OCI-M1 (cell line): ENCODE measurements around the gene XRCC4.
"Not testable (repeated sequence)": the region's sequence is repeated elsewhere in the genome, so short reads cannot be mapped to it uniquely, and the experiment has no call there.

Experiments used
- DNase-seq: peaks from one replicate; lab custom pipeline; 2025; lab: John Stamatoyannopoulos, UW

The XRCC4 gene

DNA sequence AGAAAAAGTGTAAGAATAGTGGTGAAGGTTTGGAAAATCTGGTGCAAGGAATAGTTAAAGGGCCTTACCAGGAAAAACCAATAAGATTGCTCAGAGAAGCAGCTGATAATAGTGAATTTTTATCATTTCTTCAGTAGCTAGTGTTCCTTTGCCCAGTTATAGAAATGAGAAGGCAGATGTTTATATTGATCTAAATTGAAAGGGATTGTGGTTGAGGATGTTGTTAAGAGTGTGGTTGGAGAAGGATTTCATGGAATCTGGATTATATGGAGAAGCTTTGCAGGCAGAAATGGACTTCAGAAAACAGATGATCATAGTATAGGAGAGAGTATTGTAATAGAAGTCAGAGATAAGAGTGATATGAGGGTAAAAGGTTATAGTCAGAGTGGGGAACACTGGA is 102.6 kb downstream of the XRCC4 start:
- DNase-seq = no peak

DNA sequence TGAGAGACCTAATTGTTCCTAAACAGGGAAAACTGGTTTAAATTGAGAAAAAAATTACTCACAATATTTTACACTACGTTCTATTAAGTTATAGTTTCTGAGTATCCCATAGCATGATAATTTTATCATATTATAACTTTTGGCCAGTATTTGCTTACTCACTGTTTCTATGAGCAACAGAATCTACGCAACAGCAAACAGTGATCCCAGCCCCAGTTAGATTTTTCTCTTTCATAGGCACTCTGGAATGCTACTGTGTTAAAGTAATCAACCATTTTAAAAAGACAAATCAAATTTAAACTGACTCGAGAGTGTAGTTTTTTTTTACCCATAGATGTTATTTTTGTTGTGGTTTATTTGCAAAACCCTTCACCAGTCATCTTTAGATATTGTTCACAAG is 107.2 kb downstream of the XRCC4 start:
- DNase-seq = no peak

DNA sequence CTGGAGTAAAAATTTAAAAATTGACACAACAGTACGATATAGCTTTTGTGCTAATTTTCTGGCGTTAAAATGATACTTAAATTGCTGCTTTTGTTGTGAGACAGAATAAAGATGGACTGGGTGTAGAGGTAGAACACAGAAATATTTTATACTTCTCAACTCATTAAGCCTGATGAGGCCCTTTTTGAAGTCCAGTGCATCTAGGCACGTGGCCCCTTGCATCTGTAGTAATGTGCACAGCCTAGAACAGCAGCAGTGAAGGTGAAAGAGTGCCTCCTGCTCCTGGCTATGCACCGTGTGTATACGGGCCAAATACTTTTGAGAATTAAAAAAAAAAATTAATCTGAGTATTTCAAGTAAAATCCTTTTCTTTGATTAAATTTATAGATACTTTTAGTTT is 115.6 kb downstream of the XRCC4 start:
- DNase-seq = no peak

DNA sequence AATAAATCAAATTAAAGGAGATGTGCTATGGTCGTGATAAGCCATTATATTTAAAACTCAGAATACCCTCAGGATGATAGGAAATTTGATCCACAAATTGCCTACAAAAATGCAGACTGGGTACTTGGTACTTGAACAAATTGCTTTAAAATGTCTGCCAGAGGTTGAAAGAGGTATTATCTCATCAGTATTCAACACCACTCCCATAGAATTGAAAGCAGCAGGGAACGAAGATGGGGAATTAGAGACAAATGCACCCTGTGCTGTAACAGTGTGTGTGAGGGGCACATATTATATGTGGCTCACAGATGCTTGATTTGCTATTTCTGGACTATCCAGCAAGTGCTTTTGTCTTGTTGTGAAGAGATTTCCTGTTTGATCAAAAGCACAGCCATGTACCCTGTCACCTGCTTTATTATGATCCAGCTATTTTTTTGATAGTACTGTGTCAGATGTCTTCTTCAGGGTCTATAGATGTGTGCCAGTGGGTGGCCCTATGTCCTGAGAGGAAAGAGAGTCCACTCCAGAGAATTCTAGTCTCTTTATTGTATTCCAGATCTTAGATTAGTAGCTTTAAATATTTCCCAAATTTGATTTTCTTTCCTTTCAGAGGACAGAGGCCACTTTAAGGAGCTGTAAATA is 120.1 kb downstream of the XRCC4 start:
- no peak for DNase-seq

DNA sequence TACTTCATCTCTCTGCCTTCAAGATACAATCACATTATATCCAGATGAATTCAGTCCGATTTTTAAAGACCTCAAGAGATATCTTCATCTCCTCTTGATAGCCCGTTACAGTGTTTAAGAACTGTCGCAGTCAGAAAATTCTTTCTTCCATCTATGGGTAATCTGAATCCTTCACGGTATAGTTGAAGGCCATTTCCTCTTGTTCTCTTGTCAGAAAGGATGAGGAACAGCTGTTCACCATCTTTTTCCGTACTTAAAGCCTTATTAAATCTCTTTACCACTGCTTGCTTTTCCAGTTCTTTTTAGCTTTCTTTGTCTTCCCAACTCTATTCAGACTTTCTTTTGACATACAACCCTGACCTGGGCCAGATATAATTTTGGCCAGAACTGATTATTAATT is 121.8 kb downstream of the XRCC4 start:
- no peak for DNase-seq

DNA sequence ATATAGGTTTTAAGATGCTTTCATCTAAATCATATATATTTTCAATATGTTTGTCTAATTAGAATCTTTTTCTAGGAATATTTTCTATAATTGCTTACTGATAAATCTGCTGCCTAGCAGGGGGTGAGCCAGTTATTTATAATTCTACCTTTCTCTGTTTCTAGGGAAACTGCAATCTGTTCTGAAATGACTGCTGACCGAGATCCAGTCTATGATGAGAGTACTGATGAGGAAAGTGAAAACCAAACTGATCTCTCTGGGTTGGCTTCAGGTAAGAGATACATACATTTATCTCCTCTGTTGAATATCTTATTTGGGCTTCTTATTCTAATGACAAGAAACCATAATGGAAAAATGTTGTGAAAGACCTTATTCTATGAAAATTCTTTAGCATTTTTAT is 127.3 kb downstream of the XRCC4 start:
- DNase-seq = no peak

DNA sequence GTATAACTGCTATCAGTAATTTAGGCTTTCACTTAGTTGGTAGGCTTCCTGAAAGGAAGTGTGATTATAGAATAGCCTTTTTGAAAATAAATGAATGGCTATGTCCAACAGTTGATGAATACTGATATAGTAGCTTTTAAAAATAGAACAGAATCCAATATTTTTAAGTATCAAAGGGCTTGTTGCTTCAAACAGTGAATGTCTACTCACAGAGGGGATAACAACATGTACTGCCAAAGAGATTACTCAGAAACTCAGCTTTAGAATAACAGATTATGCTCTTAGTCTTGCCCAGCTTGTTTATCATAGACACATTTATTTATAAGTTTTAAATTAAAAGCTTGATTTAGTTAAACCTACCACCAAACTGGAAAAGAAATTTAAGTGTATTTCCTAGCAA is 132.6 kb downstream of the XRCC4 start:
- no peak for DNase-seq

DNA sequence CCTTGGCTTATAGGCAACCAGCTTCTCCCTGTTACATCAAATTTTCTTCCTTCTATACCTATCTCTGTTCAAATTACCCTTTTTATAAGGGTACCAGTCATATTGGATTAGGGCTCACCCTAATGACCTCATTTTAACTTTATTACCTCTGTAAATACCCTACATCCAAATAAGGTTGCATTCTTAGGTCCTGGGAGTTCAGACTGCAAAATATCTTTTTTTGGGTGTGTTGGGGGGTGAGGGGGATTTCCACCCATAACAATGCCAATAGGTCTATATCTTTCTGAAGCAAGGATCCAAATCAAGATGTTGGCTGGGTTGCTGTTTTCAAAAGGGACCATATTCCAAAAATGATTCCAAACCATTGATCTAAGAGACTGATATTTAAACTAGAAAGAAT is 141.7 kb downstream of the XRCC4 start:
- no peak for DNase-seq

DNA sequence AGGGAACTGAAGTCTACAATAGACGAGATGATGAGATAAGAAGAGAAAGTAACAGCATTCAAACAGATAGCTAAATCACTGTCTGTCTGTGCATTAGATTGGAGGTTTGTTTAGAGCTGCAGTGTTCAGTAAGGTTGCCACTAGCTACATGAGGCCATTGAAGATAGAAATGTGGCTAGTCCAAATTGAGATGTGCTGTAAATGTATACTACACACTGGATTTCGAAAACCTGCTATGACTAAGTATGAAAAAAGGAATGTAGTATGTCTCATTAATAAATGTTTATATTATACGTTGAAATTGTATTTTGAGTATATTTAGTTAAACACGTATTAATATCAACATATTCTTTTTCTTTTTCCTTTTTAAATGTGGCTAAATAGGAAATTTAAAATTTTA is 142.1 kb downstream of the XRCC4 start:
- DNase-seq = no peak

DNA sequence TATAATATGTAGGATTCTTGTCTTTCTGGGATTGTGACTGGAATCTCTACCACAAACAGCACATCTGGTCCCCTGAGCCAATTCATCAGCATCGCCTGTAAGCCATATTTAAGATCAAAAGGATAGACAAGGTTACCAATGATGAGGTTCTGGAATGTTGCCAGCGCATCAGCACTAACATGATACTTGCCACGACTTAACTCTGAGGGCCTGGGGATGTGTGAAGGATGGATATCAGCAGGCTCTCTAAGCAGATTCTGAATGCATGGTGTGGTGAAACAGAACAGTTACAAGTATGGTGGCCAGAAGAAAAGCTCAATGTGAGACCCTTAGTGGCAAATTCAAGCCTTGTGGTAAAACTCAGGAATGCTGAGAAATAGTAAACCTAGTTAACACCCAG is 143.0 kb downstream of the XRCC4 start:
- DNase-seq = no peak

DNA sequence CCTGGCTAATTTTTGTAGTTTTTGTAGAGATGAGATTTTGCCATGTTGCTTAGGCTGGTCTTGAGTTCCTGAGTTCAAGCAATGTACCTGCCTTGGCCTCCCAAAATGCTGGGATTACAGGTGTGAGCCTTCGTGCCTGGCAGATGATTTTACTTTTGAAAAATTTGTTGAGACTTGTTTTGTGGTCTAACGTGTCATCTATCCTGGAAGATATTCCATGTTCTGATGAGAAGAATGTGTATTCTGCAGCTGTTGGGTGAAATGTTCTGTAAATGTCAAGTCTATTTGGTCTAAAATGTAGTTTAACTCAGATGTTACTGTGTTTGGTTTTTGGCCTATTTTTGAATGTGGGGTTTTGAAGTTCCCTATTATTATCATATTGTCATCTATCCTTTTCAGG is 145.6 kb downstream of the XRCC4 start:
- DNase-seq = no peak

DNA sequence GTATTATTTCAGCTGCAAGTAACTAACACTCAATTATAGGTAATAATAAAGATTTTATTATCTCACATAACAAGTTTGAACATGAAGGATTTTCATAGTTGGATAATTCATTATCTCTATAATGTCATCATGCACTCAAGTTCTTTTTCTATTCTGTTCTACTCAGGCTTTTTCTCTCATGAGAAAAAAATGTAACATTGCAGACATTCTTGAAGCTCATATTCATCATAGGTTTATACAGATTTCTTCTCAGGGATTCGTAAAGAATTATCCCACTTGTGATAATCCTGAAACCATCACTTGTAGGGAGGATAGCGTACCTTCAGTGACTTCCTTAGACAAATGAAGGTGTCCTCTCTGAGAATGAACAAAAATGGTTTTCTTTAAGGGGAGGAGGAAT is 150.3 kb downstream of the XRCC4 start:
- DNase-seq = no peak

DNA sequence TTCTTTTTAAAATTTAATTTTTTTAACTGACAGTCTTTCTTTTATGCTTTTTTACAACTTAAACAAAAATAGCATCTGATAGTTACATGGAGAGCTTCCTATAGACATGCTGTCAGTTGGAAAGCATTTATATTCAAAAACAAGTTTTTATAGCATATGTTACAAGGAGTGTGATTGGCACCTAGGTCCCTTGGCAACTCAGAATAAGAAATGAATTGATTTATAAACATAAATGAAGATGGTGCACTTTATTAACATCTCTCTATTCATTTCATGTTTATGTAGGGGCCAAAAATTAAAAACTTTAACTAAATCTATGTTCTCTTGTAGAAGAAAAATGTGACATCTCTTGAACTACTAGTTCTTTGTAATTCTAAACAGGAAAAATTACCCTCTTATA is 153.2 kb downstream of the XRCC4 start:
- no peak for DNase-seq

DNA sequence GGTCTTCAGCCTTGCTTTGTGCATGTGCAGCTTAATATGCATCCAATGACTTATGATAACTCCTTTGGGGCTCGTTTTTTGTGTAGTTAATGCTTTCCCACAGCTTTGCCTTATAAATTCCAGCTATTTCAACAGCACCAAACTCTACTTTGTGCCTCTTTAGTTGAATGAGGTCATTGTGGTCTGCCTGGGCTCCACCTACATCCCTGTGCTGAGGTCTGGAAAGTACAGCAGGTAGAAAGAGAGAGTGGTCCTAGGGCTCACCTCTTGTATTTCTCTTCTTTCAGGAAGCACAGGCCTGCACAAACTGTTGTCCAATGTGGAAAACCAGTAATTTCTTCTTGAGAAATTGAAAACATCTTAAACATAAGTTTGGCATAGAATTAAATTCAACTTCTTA is 167.2 kb downstream of the XRCC4 start:
- no peak for DNase-seq

DNA sequence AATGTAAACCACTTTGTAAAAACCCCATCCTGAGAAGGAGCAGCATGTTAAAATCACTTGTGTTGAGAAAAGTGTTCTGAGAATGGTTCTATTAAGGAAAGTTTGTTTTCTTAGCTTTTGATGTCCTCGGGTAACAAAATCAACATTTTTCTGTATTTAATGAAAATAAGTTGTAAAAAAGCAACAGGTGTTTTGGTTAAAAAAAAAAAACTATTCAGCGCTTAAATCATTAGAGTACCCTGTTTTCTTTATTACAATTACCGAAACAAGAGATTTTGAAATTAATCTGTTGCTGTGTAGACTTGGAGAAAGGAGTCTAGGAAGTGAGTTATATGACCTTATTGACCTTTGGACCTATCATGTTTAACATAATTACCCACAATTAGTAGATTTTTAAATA is 167.7 kb downstream of the XRCC4 start:
- no peak for DNase-seq

DNA sequence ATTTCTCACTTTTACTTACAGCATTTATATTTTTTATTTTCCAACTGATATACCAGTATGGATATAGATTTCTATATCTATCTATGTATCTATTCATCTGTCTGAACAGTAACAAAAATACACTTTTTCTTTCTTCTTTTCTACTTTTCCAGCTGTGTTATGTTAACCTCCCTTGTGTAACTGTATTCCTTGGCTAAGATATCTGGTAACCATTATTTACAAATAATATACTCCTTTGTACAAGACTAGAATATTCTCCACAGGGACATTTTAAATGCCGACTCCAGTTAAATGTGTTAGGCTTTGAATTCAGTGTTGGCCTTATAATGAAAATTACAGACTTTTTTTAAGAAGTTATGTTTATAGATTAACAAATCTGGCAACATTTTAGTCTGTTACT is 168.7 kb downstream of the XRCC4 start:
- no peak for DNase-seq

DNA sequence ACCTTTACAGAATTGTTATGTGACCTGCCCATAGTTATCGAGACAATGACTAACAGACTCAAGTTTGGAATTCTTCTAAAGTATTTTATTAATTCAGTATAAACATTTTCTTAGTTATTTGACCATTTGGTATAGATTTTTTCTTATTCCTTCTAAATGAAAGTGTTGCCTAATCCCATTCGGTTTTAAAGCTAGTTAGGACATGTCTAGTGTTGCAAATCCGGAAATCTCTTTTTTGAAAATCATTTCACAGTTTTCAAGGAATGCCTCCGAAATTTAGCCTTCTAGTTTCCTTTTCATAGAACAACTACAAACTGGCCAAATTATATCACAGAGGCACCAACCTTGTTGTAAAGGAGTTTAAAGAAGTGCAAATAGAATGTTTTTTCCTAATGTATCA is 171.8 kb downstream of the XRCC4 start:
- no peak for DNase-seq

DNA sequence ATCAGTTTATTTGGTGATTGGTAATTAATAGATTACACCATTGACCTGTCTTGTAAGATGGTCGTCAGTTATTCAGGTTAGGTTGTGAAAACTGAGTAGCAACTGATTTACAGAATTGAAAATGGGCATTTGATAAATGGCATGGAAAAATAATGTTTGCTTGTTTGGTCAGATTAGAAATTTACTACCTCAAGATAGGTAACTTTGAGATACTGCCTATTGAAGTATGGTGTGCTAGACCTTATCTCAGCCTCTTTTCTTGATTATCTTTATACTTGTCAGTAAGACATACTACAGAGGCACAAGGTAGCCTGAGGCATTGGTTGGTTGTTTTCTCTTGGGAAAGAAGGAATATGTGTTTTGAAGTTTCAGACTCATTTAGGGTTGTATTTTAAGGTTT is 174.5 kb downstream of the XRCC4 start:
- no peak for DNase-seq

DNA sequence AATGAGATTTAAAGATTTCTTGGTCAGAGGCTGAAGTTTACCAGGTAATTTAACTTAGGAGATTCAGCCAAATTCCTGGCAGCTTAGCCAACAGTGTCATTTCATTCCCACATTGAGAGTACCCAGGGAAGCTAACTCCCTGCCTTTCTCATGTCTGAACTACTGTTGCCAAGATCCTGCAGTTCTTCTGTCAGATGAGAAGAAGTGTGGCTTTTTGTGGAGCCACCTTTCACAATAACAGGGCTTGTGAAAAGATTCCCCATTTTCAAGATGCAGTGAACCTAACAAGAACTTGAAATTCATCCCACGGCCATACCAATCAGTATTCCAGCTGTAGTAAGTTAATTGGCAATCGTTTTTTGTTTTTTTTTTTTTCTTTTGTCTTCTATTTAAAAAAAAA is 176.4 kb downstream of the XRCC4 start:
- DNase-seq = no peak

DNA sequence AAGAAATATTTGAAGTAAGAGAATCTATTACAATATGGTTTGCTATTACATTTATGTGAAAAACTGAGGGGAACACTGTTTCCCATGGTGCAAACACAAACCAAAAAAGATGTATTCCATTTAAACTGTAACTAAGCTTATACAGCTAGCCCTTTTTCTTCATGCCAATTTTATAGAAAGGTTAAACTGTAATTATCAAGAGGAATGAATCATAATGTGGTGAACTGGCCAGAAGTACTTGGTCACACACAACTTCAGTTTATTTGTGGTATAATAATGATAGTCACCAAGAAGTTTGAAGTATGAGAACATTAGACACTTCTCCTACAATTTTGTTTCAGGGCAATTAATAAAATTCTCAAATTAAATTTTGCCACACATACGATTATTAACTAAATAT is 177.9 kb downstream of the XRCC4 start:
- DNase-seq = no peak

DNA sequence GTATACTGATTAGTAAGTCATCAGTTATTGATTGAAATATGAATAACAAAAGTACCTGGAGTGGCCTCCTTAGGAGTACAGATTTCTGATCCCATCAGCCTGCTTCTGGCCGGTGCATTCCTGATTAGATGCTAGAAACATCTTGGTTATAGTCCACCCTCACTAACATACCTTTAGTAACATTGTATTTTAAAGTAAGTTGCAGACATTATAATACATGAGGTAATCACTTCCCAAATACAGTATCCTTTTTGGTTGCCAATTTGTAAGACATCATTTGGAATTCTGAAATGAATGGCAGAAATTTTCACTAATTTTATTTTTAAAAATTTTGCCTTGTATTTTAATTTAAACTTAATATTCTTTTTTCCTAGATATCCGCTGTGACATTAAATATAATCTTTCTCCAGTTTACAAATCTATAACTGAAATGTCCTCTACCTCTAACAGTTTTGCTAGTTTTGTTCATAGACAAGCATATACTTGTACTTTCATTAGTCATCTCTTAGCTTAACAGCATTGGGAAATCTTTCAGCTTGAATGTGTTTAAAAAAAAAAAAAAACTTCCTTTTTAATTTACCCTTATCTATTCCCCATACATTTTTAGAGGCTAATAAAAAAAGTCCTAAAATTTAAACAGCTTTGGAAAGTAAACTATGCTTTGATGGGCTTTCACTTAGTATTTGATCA is 178.9 kb downstream of the XRCC4 start:
- DNase-seq = peak; percentile 5

DNA sequence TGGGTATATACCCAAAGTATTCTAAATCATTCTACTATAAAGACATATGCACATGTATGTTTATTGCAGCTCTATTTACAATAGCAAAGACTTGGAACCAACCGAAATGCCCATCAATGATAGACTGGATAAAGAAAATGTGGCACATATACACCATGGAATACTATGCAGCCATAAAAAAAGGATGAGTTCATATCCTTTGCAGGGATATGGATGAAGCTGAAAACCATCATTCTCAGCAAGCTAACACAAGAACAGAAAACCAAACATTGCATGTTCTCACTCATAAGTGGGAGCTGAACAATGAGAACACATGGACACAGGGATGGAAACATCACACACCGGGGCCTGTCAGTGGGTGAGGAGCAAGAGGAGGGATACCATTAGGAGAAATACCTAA is 180.3 kb downstream of the XRCC4 start:
- DNase-seq = not testable (repeated sequence)

DNA sequence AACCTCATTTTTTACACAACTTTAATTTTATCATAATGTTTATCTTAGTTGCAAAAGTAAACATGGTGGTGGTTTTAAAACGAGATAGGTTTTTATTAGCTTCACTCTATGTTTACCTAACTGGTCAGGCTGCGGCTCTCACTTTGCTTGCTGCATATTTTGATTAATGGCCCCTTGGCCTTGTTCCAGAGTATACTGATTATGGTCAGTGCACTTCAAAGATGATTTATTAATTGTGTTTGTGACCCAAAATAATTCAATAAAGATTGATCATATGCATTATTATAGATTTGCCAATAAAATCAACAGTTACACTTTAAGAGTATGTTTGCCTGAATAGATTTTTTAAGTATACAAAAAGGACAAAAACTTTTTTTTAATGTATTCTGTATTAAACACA is 188.0 kb downstream of the XRCC4 start:
- no peak for DNase-seq

DNA sequence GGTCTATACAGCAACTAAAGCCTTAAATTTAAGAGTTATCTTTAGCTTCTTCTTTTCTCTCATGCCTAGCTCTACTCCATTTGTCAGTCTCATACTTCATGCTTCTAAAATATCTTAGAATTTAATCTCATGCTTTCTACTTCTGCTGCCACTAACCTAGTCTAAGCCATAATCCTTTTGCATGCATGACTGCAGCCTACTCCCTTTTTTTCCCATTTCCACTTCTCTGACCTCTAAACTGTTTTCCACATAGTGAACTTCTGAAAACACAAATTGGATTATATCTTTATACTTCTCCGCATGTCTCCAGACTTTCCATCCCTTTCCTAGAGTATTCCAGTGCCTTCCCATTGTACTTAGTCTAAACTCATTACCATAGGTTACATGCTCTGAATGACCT is 193.0 kb downstream of the XRCC4 start:
- no peak for DNase-seq
